ENCODE results near the gene MYH7B.

The MYH7B gene

GRCh38 chr20:34997774-34998173 lies 42.1 kb downstream of the MYH7B start:
- no peak for DNase-seq (ENCODE audit: insufficient read length)
- TF ChIP-seq POLR2A (IDR thresholded peaks at IDR 0.05; ENCODE audit: low read depth, low read length) (no peak), POLR2AphosphoS5 (IDR thresholded peaks at IDR 0.05; ENCODE audit: low read depth, low read length) (peak; percentile 31; the same call in 1 of the 2 replicates)
- FAIRE-seq: no peak

- TF ChIP-seq TAF1 (IDR thresholded peaks at IDR 0.05; ENCODE audit: borderline replicate concordance, low read depth, low read length) (no peak), POLR2AphosphoS5 (IDR thresholded peaks at IDR 0.05; ENCODE audit: low read depth, low read length) (no peak), POLR2A (IDR thresholded peaks at IDR 0.05; ENCODE audit: low read depth, low read length) (no peak)
- FAIRE-seq (no peak), DNase-seq (ENCODE audit: insufficient read length) (no peak)
These were observed 42.8 kb downstream of the MYH7B start for GRCh38 chr20:34998331-34998950.

- TF ChIP-seq TAF1 (IDR thresholded peaks at IDR 0.05; ENCODE audit: borderline replicate concordance, low read depth, low read length): no peak
- no peak for TF ChIP-seq POLR2AphosphoS5 (IDR thresholded peaks at IDR 0.05; ENCODE audit: low read depth, low read length)
- TF ChIP-seq POLR2A (IDR thresholded peaks at IDR 0.05; ENCODE audit: low read depth, low read length): no peak
- no peak for FAIRE-seq
- DNase-seq (ENCODE audit: insufficient read length): no peak
These were observed 43.4 kb downstream of the MYH7B start for GRCh38 chr20:34999021-34999451.

DNA sequence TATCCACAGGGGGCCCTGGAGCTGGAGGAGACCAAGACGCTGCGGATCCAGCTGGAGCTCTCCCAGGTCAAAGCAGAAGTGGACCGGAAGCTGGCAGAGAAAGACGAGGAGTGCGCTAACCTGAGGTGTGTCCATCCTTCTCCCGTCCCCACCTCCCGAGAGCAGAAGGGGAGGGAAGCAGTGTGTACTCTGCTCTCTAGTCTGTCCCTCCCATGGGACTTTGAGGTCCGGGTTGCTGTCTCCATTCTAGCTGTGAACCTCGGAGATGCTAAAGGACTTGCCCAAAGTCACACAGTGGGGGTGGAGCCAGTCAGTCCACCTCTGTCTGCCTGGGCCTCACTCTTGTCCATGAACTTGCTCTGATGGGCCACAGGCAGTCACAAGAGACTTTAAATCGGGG lies 44.1 kb downstream of the MYH7B start:
- no peak for DNase-seq (ENCODE audit: insufficient read length)
- no peak for FAIRE-seq

DNA sequence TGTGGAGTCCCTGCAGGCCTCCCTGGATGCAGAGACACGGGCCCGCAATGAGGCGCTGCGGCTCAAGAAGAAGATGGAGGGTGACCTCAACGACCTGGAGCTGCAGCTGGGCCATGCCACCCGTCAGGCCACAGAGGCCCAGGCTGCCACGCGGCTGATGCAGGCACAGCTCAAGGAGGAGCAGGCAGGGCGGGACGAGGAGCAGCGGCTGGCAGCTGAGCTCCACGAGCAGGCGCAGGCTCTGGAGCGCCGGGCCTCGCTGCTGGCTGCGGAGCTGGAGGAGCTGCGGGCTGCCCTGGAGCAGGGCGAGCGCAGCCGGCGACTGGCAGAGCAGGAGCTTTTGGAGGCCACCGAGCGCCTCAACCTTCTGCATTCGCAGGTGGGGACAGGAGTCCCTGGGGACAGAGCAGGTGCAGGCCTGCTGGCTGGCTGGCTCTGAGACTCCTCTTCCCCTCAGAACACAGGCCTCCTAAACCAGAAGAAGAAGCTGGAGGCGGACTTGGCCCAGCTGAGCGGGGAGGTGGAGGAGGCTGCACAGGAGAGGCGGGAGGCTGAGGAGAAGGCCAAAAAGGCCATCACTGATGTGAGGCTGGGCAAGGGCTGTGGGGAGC lies 44.7 kb downstream of the MYH7B start:
- TF ChIP-seq POLR2A (IDR thresholded peaks at IDR 0.05; ENCODE audit: low read depth, low read length) (no peak), POLR2AphosphoS5 (IDR thresholded peaks at IDR 0.05; ENCODE audit: low read depth, low read length) (no peak), TAF1 (IDR thresholded peaks at IDR 0.05; ENCODE audit: borderline replicate concordance, low read depth, low read length) (no peak)
- FAIRE-seq (no peak), DNase-seq (ENCODE audit: insufficient read length) (no peak)

More for the DNA sequence above, 44.1 kb downstream of the MYH7B start:
- TF ChIP-seq POLR2AphosphoS5 (IDR thresholded peaks at IDR 0.05; ENCODE audit: low read depth, low read length) (no peak), POLR2A (IDR thresholded peaks at IDR 0.05; ENCODE audit: low read depth, low read length) (no peak), TAF1 (IDR thresholded peaks at IDR 0.05; ENCODE audit: borderline replicate concordance, low read depth, low read length) (no peak)

DNA sequence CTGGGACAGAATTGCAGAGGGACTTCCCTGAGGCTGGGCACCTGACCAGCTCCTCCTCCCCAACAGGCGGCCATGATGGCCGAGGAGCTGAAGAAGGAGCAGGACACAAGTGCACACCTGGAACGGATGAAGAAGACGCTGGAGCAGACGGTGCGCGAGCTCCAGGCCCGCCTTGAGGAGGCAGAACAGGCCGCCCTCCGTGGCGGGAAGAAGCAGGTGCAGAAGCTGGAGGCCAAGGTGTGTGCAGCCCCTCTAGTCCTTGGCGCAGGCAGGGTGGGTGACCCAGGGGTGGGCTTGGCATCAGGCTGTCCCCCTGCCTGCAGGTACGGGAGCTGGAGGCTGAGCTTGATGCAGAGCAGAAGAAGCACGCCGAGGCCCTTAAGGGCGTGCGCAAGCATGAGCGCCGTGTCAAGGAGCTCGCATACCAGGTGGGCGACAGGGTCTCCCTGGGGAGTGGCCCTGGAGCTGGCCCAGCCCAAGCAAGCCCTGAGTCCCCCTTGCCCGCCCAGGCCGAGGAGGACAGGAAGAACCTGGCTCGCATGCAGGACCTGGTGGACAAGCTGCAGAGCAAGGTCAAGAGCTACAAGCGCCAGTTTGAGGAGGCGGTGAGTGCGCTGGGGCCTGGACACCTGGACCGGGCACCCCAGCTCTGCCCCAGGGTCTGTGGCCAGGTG lies 45.4 kb downstream of the MYH7B start:
- DNase-seq (ENCODE audit: insufficient read length) (no peak), FAIRE-seq (no peak)
- TF ChIP-seq POLR2A (IDR thresholded peaks at IDR 0.05; ENCODE audit: low read depth, low read length): no peak
- no peak for TF ChIP-seq POLR2AphosphoS5 (IDR thresholded peaks at IDR 0.05; ENCODE audit: low read depth, low read length)
- TF ChIP-seq TAF1 (IDR thresholded peaks at IDR 0.05; ENCODE audit: borderline replicate concordance, low read depth, low read length): no peak

GRCh38 chr20:35001596-35002362 lies 46.1 kb downstream of the MYH7B start:
- no peak for FAIRE-seq
- no peak for TF ChIP-seq POLR2A (IDR thresholded peaks at IDR 0.05; ENCODE audit: low read depth, low read length)
- TF ChIP-seq POLR2AphosphoS5 (IDR thresholded peaks at IDR 0.05; ENCODE audit: low read depth, low read length): no peak
- TF ChIP-seq TAF1 (IDR thresholded peaks at IDR 0.05; ENCODE audit: borderline replicate concordance, low read depth, low read length): no peak
- no peak for DNase-seq (ENCODE audit: insufficient read length)

GRCh38 chr20:35002426-35003210 lies 47.0 kb downstream of the MYH7B start:
- TF ChIP-seq POLR2AphosphoS5 (IDR thresholded peaks at IDR 0.05; ENCODE audit: low read depth, low read length): no peak
- no peak for TF ChIP-seq TAF1 (IDR thresholded peaks at IDR 0.05; ENCODE audit: borderline replicate concordance, low read depth, low read length)
- no peak for TF ChIP-seq POLR2A (IDR thresholded peaks at IDR 0.05; ENCODE audit: low read depth, low read length)
- DNase-seq (ENCODE audit: insufficient read length) (peak; percentile 14), FAIRE-seq (no peak)

- DNase-seq (ENCODE audit: insufficient read length) (peak; percentile 3), FAIRE-seq (no peak)
- TF ChIP-seq POLR2AphosphoS5 (IDR thresholded peaks at IDR 0.05; ENCODE audit: low read depth, low read length): no peak
- TF ChIP-seq TAF1 (IDR thresholded peaks at IDR 0.05; ENCODE audit: borderline replicate concordance, low read depth, low read length): no peak
- no peak for TF ChIP-seq POLR2A (IDR thresholded peaks at IDR 0.05; ENCODE audit: low read depth, low read length)
These were observed 47.8 kb downstream of the MYH7B start for GRCh38 chr20:35003211-35004031.
